Cerebellar cortex (tissue), 1 donor: ENCODE results near the gene C8A.

Experiments
- DNase-seq: peaks from one replicate; pipeline ENCODE4 v3.0.0-alpha.2; 2015; ENCODE audit warnings: low spot score

The C8A gene

GRCh38 chr1:56967355-56967754, 112.8 kb downstream of the C8A start:
- DNase-seq, result no peak
